Mesendoderm (in vitro differentiated cells): ENCODE measurements around the gene KRTCAP3.
A peak's percentile ranks its signal among the peaks of the same experiment; 100 is the strongest.

Experiments used
- DNase-seq: peaks from one replicate; pipeline ENCODE4 v3.0.0; 2013
- H2AK5ac ChIP-seq: 2 replicates; pipeline ENCODE4 v1.6.1; 2013; ENCODE audit warnings: low read length, inconsistent platforms
- H2BK120ac ChIP-seq: 2 replicates; pipeline ENCODE4 v1.6.1; 2013; ENCODE audit warnings: low read depth, mild to moderate bottlenecking, low read length, moderate library complexity, mixed read lengths
- H2BK15ac ChIP-seq: replicated peaks from 2 replicates; pipeline ENCODE4 v1.6.1; 2013; ENCODE audit warnings: low read depth, mild to moderate bottlenecking, moderate library complexity
- H2BK5ac ChIP-seq: 2 replicates; pipeline ENCODE4 v1.6.1; 2013; ENCODE audit warnings: low read length, inconsistent platforms
- H3K18ac ChIP-seq: 2 replicates; pipeline ENCODE4 v1.6.1; 2013; ENCODE audit warnings: mild to moderate bottlenecking, low read length, mixed read lengths
- H3K23ac ChIP-seq: one replicate; pipeline ENCODE4 v1.6.1; 2013; ENCODE audit warnings: low read length
- H3K27ac ChIP-seq: 2 replicates; pipeline ENCODE4 v1.5.1; 2013; ENCODE audit warnings: low read depth, mild to moderate bottlenecking, inconsistent platforms, low read length, moderate library complexity
- H3K27me3 ChIP-seq: 2 replicates; pipeline ENCODE4 v1.6.1; 2013; ENCODE audit warnings: low read length, control low read depth, mild to moderate bottlenecking, inconsistent platforms; ENCODE audit not compliant: insufficient read depth, poor library complexity
- H3K36me3 ChIP-seq: 2 replicates; pipeline ENCODE4 v1.6.1; 2013; ENCODE audit warnings: low read length, inconsistent platforms; ENCODE audit not compliant: control insufficient read depth, insufficient read depth
- H3K4ac ChIP-seq: one replicate; pipeline ENCODE4 v1.6.1; 2013; ENCODE audit warnings: low read depth, mild to moderate bottlenecking, low read length, moderate library complexity
- H3K4me1 ChIP-seq: 2 replicates; pipeline ENCODE4 v1.6.1; 2013; ENCODE audit warnings: low read depth, low read length, inconsistent platforms; ENCODE audit not compliant: control insufficient read depth
- H3K4me2 ChIP-seq: 2 replicates; pipeline ENCODE4 v1.6.1; 2013; ENCODE audit warnings: low read length
- H3K4me3 ChIP-seq: 2 replicates; pipeline ENCODE4 v1.5.1; 2013; ENCODE audit warnings: mild to moderate bottlenecking, low read length
- H3K56ac ChIP-seq: one replicate; pipeline ENCODE4 v1.6.1; 2013; ENCODE audit warnings: low read length
- H3K79me1 ChIP-seq: 2 replicates; pipeline ENCODE4 v1.6.1; 2013; ENCODE audit warnings: low read length, inconsistent platforms
- H3K79me2 ChIP-seq: 2 replicates; pipeline ENCODE4 v1.6.1; 2013; ENCODE audit warnings: mild to moderate bottlenecking, low read length; ENCODE audit not compliant: control insufficient read depth, insufficient read depth
- H3K9ac ChIP-seq: 2 replicates; pipeline ENCODE4 v1.6.1; 2013; ENCODE audit warnings: low read length, inconsistent platforms
- H4K5ac ChIP-seq: one replicate; pipeline ENCODE4 v1.6.1; 2013; ENCODE audit warnings: low read length
- H4K8ac ChIP-seq: one replicate; pipeline ENCODE4 v1.6.1; 2013; ENCODE audit warnings: low read depth, mild to moderate bottlenecking, control low read depth, low read length, moderate library complexity
- WGBS: extraction: QIAGEN DNeasy Blood & Tissue Kit; methylation state at CpG from one replicate; pipeline ENCODE4 v1.1.7; 2013; ENCODE audit warnings: low lambda C conversion rate, missing lambda C conversion rate; ENCODE audit not compliant: insufficient coverage; ENCODE audit errors: extremely low coverage; 5-methylcytosine and 5-hydroxymethylcytosine counted together

Gene KRTCAP3

DNA sequence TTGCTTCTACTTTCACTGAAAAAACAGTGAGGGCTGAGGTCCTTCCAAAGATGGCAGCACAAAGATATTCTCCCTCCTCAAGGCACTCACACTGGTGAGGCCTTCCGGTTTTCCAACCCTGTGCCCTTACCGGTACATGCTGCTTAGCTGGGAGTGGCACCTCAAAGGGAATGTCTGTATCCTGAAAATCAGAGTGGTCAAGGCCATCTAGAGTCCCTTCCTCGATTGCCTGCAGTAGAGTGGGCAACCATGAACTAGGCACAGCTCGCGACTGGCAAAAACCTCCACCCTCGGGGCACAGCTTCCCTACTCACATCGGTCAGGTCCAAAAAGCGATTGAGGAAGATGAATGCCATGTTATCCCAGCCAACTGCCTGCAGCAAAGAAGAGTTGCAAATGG lies 3.4 kb downstream of the KRTCAP3 start:
- no peak overlapping the region for H3K4me3 ChIP-seq
- no peak overlapping the region for H3K56ac ChIP-seq
- H3K4me2 ChIP-seq = no peak overlapping the region
- no peak overlapping the region for H2BK15ac ChIP-seq
- H3K9ac ChIP-seq = no peak overlapping the region
- no peak overlapping the region for H2AK5ac ChIP-seq
- no peak overlapping the region for H3K4ac ChIP-seq
- no peak for DNase-seq
- H2BK5ac ChIP-seq = no peak overlapping the region
- H3K23ac ChIP-seq = no peak overlapping the region
- no CpG with 5 or more reads among the region's 8 CpGs for WGBS
- no peak overlapping the region for H3K18ac ChIP-seq
- H3K79me2 ChIP-seq = no peaks in the 10 kb centered on the region
- no peak overlapping the region for H4K5ac ChIP-seq
- H3K79me1 ChIP-seq = no peaks in the 10 kb centered on the region
- H3K27me3 ChIP-seq = no peaks in the 10 kb centered on the region
- H3K27ac ChIP-seq = no peak overlapping the region
- no peak overlapping the region for H4K8ac ChIP-seq
- peaks cover 3% of the 10 kb centered on the region for H3K4me1 ChIP-seq
- H3K36me3 ChIP-seq = peaks cover 5% of the 10 kb centered on the region
- no peak overlapping the region for H2BK120ac ChIP-seq

DNA sequence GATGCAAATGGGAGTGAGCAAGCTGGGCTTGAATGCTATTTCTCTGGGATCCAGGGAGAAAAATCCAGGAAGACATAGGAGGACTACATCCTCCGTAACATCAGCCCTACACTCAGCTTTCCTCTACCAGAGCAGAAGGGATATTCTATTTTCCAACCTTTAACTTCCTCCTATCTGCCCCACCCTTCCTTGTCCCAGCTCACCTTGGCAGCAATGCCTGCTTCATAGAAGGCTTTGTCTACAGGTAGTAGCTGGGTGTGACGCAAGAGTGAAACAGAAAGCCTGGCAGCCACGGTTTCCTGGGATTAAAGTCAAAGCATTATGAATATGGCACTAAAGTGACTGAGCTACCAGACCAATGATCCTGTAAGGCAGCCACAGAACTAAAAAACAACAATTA lies 3.9 kb downstream of the KRTCAP3 start:
- H4K8ac ChIP-seq = no peak overlapping the region
- H2BK120ac ChIP-seq = no peak overlapping the region
- H2AK5ac ChIP-seq = no peak overlapping the region
- H3K36me3 ChIP-seq = peaks cover 4% of the 10 kb centered on the region
- no peak overlapping the region for H2BK15ac ChIP-seq
- H2BK5ac ChIP-seq = no peak overlapping the region
- no peaks in the 10 kb centered on the region for H3K27me3 ChIP-seq
- no peaks in the 10 kb centered on the region for H3K79me1 ChIP-seq
- H3K4ac ChIP-seq = no peak overlapping the region
- H3K9ac ChIP-seq = no peak overlapping the region
- no peak overlapping the region for H3K23ac ChIP-seq
- H3K4me2 ChIP-seq = no peak overlapping the region
- peaks cover 3% of the 10 kb centered on the region for H3K4me1 ChIP-seq
- no peak overlapping the region for H3K4me3 ChIP-seq
- no CpG with 5 or more reads among the region's 3 CpGs for WGBS
- H3K27ac ChIP-seq = no peak overlapping the region
- no peak overlapping the region for H3K56ac ChIP-seq
- no peak for DNase-seq
- no peak overlapping the region for H4K5ac ChIP-seq
- no peaks in the 10 kb centered on the region for H3K79me2 ChIP-seq
- H3K18ac ChIP-seq = no peak overlapping the region

DNA sequence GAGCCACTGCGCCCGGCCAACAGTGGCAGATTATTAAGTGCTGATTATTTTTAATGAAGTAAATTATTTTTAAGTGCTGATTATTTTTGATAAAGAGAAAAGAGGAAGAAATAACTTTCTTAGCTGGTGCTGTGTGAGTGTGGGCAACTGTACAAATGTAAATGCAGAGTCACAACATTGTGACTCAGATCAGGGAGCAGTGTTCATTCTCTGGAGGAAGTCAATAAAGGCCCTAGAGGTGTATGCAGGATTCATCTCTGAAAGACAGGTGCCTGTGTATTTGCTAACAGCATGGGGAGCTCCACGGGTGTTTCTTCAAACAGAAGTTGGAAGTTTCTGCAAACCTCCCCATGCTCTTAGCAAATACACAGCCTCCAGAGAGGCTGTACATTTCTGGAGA lies 6.2 kb downstream of the KRTCAP3 start:
- Histone ChIP-seq H3K36me3 (peaks cover 3% of the 10 kb centered on the region), H2BK15ac (no peak overlapping the region), H2BK120ac (no peak overlapping the region), H3K79me2 (no peaks in the 10 kb centered on the region), H2BK5ac (no peak overlapping the region), H3K27ac (no peak overlapping the region), H4K5ac (no peak overlapping the region), H3K4ac (no peak overlapping the region), H3K4me3 (no peak overlapping the region), H3K27me3 (no peaks in the 10 kb centered on the region), H3K18ac (no peak overlapping the region), H2AK5ac (no peak overlapping the region), H4K8ac (no peak overlapping the region), H3K79me1 (no peaks in the 10 kb centered on the region), H3K4me2 (no peak overlapping the region), H3K56ac (no peak overlapping the region), H3K4me1 (no peaks in the 10 kb centered on the region), H3K23ac (no peak overlapping the region), H3K9ac (no peak overlapping the region)
- no CpG with 5 or more reads among the region's 3 CpGs for WGBS
- no peak for DNase-seq

DNA sequence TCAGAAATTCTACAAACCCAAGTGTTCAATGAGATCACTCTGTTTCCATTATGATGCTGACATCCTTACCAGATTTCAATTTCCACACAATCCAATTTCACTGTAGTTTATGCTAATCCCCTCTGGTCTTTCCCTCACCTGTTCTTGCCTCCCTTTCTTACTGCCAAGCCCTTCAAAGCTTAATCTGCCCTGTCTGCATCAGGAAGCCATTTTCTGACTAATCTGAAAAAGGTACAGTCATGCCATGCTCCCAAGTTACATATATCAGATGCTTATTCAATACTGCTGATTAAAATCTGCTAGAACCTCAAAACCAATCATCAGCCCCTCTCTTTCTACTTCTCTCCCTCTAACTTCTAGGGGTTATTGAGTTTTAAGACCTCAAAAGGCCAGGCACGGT lies 8.9 kb downstream of the KRTCAP3 start:
- Histone ChIP-seq H3K9ac (no peak overlapping the region), H3K4me1 (no peaks in the 10 kb centered on the region), H3K36me3 (peaks cover under 1% of the 10 kb centered on the region), H2BK120ac (no peak overlapping the region), H3K79me2 (no peaks in the 10 kb centered on the region), H3K27me3 (no peaks in the 10 kb centered on the region), H3K56ac (no peak overlapping the region), H2BK5ac (no peak overlapping the region), H3K18ac (no peak overlapping the region), H4K8ac (no peak overlapping the region), H3K79me1 (no peaks in the 10 kb centered on the region), H3K4me2 (no peak overlapping the region), H3K23ac (no peak overlapping the region), H2AK5ac (no peak overlapping the region), H3K27ac (no peak overlapping the region), H2BK15ac (no peak overlapping the region), H4K5ac (no peak overlapping the region), H3K4ac (no peak overlapping the region), H3K4me3 (no peak overlapping the region)
- no peak for DNase-seq
- no CpG with 5 or more reads among the region's 1 CpG for WGBS

DNA sequence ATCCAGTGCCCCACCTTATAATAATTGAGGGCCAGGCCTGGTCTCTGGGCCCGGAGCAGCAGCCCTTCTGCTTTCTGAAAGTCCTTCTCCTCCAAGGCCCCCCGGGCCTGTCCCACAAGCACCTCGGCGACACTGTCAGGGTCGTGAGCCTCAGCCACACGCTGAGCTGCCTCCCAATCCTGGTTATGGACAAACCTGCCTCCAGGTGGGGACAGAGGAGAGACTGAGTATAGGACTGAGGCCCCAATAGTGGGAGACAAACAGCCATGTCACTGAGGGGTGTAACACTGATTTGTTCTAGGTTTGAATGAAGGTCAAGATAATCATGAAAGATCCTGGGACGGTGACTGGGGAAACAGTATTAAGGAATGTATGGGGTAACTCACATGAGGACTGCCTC lies 11.8 kb downstream of the KRTCAP3 start:
- H2BK120ac ChIP-seq = no peak overlapping the region
- H4K5ac ChIP-seq = no peak overlapping the region
- H3K18ac ChIP-seq = no peak overlapping the region
- H2BK15ac ChIP-seq = no peak overlapping the region
- DNase-seq = no peak
- no peak overlapping the region for H3K9ac ChIP-seq
- H3K56ac ChIP-seq = no peak overlapping the region
- no peaks in the 10 kb centered on the region for H3K4me1 ChIP-seq
- no peak overlapping the region for H4K8ac ChIP-seq
- H3K27me3 ChIP-seq = no peaks in the 10 kb centered on the region
- no peak overlapping the region for H2BK5ac ChIP-seq
- peaks cover under 1% of the 10 kb centered on the region for H3K36me3 ChIP-seq
- no peak overlapping the region for H3K4me3 ChIP-seq
- no peaks in the 10 kb centered on the region for H3K79me1 ChIP-seq
- no peak overlapping the region for H3K4me2 ChIP-seq
- no peak overlapping the region for H3K4ac ChIP-seq
- no peak overlapping the region for H3K23ac ChIP-seq
- no peak overlapping the region for H2AK5ac ChIP-seq
- no peaks in the 10 kb centered on the region for H3K79me2 ChIP-seq
- WGBS = no CpG with 5 or more reads among the region's 7 CpGs
- H3K27ac ChIP-seq = no peak overlapping the region

DNA sequence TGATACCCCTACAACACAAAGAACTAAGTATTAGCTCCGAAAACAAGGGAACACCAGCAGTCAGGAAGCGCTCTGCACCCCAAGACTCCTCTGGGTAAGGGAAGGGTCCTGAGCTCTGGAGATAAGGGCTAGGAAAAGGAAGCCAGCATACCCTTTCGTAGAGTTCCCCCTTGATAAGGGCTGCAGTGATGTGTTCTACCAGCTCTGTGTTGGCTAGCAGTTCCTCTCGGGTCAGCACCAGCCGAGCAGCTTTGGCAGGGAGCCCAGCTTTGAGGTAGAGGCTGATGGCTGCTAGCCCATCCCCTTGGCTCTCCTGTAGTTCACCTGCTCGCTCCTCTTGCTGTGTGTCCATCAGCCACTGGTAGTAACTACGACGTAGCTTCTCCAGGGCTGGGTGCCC lies 18.9 kb downstream of the KRTCAP3 start:
- DNase-seq = no peak
- Histone ChIP-seq H3K4me1 (no peaks in the 10 kb centered on the region), H2AK5ac (no peak overlapping the region), H3K23ac (no peak overlapping the region), H3K79me2 (no peaks in the 10 kb centered on the region), H3K4me2 (no peak overlapping the region), H3K4ac (no peak overlapping the region), H3K79me1 (no peaks in the 10 kb centered on the region), H3K27ac (peak overlapping the region; percentile 8), H3K4me3 (no peak overlapping the region), H2BK120ac (no peak overlapping the region), H2BK15ac (no peak overlapping the region), H3K36me3 (peaks cover 5% of the 10 kb centered on the region), H3K56ac (peak overlapping the region; percentile 56), H2BK5ac (peak overlapping the region; percentile 55), H3K27me3 (no peaks in the 10 kb centered on the region), H3K9ac (no peak overlapping the region), H3K18ac (no peak overlapping the region), H4K8ac (no peak overlapping the region), H4K5ac (no peak overlapping the region)
- WGBS = no CpG with 5 or more reads among the region's 8 CpGs
